HG03108 (cell line): ENCODE measurements around the gene RPL18.

Experiments
- ATAC-seq: cut with Tn5 transposase; IDR thresholded peaks from one replicate; pipeline ENCODE4 v1.9.1; 2021; ENCODE audit warnings: moderate library complexity; ENCODE audit not compliant: unreplicated experiment

RPL18 gene

DNA sequence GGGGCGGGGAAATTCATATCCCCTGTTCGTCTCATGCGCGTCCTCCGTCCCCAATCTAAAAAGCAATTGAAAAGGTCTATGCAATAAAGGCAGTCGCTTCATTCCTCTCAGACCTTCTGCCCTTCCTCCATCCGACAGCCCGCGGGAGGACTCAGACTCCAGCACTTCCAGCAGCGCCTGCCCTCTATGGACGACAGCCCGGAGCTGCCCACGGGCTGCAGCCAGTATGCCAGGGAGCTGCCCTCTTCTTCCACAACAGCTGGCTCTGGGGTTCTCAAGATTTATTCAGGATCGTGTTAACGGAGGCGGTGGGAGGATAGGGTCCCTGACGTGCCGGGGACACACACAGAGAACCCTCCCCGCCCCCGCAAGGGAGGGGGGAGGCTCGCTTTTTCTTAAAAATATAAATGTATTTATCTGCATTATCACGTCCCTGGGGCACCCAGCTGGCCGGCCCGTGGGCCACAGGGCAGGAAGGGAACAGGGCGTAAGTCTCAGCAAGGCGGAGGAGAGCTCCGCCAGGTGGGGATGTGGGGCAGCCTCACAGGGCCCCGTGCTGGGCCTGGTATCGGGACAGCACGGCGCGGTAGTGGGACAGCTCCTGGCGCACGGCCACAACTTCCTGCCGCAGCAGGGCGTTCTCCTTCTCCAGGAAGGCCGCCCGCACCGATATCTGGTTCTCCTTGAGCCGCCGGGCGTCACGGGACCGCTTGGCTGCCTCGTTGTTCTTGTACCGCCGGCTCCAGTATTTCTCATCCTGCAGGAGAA, 11.5 kb upstream of the RPL18 start:
- ATAC-seq, result no peak

DNA sequence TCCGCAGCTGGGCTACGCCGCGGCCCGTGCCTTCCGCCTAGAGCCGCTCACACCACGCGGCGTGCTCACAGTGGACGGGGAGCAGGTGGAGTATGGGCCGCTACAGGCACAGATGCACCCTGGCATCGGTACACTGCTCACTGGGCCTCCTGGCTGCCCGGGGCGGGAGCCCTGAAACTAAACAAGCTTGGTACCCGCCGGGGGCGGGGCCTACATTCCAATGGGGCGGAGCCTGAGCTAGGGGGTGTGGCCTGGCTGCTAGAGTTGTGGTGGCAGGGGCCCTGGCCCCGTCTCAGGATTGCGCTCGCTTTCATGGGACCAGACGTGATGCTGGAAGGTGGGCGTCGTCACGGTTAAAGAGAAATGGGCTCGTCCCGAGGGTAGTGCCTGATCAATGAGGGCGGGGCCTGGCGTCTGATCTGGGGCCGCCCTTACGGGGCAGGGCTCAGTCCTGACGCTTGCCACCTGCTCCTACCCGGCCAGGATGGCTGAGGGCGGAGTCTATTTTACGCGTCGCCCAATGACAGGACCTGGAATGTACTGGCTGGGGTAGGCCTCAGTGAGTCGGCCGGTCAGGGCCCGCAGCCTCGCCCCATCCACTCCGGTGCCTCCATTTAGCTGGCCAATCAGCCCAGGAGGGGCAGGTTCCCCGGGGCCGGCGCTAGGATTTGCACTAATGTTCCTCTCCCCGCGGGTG, 10.8 kb upstream of the RPL18 start:
- no peak for ATAC-seq

DNA sequence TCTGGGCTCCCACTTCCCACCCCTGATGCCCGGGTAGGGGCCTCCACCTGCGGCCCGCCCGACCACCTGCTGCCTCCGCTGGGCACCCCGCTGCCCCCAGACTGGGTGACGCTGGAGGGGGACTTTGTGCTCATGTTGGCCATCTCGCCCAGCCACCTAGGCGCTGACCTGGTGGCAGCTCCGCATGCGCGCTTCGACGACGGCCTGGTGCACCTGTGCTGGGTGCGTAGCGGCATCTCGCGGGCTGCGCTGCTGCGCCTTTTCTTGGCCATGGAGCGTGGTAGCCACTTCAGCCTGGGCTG, 10.3 kb upstream of the RPL18 start:
- no peak for ATAC-seq

DNA sequence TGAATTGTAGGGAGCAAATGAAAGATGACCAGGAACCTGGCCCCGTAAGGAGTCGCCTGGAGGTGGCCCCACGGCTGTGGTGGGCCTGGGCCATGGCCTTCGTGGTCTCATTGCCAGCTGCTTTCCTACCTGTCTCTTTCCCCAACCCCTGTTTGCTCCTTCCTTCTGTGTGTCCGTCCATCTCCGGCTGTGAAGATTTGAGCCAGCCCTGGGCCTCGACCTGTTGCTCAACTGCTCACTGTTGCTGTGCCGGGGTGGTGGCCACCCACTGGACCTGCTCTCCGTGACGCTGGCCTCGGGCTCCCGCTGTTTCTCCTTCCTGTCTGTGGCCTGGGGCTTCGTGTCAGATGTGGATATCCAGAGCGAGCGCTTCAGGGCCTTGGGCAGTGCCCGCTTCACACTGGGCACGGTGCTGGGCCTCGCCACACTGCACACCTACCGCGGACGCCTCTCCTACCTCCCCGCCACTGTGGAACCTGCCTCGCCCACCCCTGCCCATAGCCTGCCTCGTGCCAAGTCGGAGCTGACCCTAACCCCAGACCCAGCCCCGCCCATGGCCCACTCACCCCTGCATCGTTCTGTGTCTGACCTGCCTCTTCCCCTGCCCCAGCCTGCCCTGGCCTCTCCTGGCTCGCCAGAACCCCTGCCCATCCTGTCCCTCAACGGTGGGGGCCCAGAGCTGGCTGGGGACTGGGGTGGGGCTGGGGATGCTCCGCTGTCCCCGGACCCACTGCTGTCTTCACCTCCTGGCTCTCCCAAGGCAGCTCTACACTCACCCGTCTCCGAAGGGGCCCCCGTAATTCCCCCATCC, 9.7 kb upstream of the RPL18 start:
- no peak for ATAC-seq

DNA sequence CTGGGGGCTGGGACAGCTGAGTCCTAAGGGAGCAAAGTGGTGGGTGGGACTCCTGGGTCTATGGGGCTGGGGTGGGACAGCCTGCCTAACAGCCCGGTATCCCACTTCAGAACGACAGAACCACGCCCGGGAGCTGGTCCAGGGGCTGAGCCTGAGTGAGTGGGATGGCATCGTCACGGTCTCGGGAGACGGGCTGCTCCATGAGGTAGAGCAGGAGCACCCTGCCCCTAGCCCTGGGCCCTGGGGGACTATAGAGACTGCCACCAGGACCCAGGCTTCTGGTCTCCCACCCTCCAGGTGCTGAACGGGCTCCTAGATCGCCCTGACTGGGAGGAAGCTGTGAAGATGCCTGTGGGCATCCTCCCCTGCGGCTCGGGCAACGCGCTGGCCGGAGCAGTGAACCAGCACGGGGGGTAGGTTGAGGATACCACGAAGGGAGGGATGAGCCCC, 8.9 kb upstream of the RPL18 start:
- ATAC-seq, result no peak

DNA sequence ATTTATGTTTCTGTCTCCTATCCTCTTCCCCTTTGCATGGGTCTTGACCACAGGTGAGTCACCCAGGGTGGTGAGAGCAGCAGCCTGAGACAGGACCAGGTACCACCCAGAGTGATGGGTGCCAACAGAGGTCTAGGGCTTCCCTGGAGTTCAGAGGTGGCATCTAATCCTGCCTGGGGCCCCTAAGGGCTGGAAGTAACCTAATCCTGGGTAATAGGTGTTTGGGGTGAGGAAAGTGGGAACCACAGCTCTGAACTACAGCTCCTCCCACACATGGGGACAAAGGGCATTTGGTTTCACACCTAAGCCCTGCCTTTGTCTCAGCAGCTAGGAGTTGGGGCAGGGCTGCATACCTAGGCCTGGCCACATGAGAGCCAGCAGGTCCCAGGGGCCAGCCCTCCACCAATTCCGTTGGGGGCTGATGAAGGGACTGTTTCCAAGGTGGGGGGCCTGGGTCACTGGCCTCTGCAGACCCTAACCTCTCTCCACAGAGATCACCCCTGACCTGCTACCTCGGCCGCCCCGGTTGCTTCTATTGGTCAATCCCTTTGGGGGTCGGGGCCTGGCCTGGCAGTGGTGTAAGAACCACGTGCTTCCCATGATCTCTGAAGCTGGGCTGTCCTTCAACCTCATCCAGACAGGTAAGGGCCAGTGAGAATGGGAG, 8.4 kb upstream of the RPL18 start:
- no peak for ATAC-seq

DNA sequence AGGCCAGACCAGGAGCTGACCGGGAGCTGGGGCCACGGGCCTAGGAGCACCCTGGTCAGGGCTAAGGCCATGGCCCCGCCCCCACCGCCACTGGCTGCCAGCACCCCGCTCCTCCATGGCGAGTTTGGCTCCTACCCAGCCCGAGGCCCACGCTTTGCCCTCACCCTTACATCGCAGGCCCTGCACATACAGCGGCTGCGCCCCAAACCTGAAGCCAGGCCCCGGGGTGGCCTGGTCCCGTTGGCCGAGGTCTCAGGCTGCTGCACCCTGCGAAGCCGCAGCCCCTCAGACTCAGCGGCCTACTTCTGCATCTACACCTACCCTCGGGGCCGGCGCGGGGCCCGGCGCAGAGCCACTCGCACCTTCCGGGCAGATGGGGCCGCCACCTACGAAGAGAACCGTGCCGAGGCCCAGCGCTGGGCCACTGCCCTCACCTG, 6.9 kb upstream of the RPL18 start:
- ATAC-seq, result no peak

DNA sequence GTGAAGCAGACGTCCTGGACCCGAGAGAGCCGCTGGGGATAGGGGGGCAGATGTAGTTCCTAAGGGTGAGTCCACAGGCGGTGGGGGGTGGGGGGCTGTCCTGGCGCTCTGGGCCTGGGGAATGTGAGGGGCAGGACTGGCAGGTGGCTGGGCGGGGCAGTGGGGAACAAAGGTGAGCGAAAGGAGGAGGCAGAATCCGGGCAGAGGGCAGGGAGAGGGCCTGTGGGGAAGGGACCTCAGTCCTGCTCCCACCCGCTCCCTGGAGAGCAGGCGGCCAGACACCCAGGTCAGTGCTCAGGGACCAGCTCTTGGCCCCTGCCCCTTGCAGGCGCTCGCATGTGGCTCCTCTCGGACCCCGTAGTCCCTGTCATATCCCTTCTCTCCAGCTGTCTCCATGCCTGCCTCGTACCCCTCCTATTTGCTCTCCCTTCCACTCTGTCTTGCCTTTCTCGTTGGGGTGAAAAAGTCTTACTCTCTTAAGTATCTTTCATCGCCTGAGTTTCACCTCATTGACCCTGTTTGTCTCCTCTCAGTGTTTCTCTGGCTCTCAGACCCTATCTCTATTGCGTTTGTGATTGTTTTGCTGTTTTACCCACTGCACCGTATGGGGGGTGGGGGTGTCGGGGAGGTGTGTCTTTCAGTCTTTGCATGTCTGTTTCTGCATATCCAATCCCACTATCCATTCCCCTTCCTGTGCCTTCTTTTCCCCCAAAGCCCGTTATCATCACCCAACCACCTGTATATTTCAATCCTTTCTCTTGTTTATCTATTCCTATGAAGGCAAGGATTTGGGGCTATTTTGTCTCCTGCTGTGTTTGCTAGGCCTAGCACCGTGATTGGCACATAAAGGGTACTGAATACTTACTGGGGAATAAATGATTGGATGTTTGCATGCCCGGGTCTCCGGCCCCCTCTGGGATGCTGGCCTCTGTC, 6.1 kb upstream of the RPL18 start:
- ATAC-seq, result no peak

DNA sequence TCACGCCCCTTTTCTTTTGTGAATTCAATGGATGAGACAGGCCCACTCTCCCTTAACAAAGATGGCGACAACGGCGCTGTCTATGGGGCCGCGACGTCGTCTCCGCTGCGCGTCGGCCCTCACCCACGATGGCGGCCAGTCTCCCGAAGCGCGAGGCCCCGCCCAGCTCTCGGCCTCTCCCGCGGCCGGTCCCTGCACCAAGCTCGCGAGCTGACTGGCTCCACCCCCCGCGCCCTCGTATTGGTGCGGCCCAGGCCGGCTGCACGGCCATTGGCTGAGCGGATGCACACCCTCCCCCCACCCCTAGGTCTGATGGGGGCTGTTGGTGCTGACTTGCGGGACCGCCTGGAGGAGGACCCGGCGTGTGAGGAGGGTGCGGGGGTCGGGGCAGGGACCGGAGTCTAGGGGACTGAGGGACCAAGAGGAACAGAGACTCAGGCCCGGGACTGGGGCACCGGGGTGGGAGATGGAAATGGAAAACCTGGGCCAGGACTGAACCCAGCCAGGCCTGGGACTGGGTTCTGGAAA, 5.2 kb upstream of the RPL18 start:
- ATAC-seq, result peak; percentile 65

DNA sequence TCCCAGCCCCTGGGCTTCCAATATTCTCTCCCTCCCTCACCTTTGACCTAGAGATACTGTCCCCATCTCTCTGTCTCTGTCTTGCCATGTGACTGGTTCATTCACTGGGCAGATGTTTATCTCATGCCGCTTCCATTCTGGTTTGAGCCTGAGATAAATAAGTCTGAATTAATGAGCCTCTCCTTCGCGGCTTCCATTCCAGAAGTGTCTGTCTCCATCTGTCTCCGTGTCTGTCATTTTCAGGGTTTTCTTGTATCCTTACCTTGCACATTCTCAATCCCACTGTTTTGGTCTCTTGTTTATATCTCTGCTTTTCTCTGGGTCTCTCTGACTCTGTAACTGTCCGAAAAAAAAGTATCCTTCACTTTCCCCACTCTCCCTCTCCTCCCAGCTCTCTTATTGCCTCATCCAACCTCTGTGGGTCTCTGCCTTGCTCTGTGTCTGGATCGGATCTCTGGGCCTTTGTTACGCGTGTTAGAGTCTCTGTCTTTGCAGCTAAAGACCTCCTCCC, 4.6 kb upstream of the RPL18 start:
- ATAC-seq, result no peak

DNA sequence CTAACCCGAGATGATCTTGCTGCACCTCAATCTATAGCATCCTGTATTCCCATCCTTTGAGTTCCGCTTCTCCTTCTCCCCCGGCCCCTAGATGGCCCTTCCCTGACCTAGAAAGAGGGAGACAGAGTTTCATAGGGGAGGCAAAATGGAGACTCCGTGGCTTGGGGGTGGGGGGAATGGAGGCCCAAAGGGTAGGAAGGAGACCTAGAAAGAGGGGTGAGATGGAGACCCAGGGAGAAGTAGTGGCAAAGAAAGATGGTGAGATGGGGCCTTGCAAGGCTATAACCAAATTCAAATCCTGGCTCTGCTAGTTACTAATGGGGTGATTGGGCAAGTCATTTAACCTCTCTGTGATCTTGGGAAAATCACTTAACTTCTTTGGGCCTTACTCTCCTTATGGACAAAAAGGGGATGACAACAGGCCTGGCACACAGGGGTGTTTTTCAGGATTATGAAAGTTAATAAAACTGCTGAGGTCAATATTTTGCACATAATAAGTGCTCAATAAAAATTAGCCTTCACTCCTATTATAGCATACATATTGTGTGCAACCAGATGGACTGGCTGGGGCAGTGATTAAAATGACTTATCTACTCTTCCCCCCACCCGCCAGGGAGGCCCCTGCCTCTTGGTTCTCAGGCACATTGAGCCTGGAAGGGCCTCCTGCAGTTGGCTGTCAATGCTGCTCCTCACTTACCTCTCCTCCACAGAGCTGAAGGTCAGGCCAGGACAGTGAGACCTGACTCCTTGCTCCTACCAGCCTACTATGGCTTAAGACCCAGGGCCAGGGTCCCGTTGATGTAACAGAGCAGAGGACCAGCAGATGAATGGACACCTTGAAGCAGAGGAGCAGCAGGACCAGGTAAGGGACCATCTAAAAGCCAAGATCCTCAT, 961 bp upstream of the RPL18 start:
- no peak for ATAC-seq

DNA sequence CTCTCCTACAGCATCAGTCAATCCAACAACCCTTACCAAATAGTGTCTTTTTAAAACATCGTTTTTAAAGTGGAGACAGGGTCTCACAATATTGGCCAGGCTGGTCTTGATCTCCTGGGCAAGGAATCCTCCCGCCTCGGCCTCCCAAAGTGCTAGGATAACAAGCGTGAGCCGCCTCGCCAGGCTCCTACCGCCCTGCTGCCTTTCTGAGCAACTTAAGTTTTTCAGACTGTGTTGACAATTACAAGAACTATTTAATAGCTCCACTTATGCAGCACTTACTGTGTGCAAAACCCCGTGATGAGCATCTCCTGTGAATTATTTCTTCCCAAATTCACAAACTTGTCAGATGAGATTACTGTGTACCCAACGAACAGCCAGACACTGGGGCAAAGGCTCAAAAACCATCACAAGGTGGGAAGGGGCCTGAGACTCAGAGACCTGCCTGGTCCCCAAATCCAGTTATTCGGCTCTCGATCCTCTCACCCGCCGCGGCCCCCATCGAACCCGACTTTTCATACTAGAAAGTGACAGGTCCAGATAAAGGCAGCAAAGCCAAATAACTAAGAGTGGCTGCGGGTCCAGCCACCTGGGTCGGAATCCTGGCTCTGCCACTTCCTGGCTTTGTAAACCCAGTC, 581 bp downstream of the RPL18 start:
- no peak for ATAC-seq

DNA sequence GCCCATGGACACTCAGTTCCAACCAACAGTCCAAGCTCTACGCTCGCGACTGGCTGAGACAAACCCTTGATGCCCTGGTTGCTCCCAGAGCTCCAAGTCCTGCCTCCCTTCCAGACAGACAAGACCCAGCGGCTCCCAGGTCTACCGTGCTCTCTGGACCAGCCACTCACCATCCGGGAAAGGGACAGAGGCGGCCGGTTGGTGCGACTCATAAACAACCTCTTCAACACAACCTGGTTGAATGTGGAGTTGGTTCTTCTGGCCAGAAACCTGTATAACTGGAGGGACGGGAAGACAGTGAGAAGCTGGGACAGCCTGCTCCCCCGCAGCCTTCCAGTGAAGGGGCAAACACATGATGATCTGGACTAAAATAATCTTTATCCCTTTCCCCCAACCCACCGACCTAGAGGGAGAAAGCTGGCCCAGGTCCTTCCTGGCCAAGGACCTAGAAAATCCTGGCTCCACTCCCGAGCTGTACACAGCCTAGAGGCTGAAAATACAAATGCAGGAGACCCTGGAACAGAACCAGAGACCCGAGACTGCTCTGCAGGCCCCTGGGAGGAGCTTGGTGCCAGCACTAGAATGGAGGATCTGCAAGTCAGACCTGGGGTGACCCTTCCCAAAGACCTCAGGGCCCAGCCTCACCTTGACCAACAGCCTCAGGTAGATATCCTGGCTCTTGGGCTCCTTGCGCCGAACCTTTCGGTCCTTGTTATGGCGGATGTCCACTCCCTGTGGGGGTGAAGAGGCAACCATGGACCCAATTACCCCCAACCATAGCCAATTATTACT, 1.6 kb downstream of the RPL18 start:
- ATAC-seq, result no peak

DNA sequence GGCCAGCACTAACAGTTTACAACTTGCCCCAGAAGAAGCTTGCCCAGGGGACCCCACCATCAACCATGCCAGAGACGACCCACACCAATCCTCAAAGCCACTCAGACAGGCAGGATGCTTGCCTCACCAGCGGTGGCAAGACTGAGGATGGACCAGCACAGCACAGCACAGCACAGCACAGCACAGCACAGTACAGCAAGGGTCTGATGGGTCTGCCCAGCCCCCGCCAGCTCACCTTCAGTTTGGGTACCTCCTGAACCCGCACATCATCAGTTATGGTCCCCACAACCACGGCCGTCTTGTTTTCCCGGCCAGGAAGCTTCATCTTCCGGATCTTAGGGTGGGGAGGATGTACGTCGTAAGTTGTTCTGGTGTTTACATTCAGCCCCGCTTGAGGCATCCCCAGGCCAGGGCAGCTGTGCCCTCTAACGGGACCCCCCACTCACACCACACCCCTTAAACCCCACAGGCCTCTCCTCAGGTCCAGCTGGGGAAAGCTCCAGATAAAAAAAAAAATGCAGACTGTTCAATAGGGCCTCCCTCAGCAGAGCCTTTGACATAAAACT, 2.4 kb downstream of the RPL18 start:
- ATAC-seq, result no peak

DNA sequence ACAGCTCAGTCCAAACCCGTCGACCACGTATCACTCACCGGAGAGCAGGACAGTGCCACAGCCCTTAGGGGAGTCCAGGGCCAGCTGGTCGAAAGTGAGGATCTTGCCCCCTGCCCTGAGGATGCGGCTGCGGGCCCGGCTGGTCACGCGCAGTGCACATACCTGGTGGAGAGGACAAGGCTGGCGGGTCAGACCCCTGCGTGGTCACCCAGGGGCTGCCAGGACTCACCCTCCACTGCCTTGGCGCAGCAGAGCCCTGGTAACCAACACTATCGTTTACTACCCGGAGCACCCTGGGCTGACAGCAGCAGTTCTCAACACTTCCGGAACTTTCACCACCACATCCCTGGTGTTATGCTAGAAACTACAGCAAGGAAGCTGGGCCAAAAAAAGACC, 2.9 kb downstream of the RPL18 start:
- no peak for ATAC-seq

DNA sequence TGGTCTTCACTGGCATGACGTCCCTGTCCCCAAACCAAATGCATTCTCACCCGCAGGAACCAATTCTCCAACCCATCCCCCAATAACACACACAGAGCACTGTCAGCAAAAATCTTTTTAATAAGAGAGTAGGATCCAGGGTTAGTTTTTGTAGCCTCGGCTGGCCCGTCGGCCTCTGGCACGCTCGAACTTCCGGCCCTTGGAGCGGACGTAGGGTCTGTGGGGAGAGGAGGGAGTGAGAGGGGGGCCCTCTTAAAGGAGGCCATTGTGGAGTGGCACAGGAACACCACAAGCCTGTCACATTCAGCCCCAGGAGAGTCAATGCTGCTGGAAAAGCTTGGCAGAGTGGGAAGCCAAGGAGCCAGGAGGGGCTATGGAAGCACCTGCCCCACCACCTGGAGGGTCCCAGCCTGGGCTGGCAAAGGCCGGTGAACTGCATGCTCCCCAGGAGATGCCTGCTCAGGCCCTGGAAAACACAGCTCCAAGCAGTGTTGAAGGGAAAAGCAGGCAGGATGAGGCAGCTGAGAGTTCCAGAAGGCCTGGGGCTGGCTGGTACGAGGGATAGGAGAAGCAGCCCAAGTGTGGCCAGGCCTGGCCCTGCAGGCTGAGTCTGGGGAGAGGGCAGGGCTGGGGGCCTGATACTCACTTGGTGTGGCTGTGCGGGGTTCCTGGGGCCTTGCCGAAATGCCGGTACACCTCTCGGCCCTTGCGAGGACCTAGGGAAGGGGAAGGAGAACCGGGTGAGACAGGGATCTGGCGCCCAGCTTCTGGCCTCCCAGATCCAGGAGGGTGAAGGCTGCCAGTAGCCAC, 3.5 kb downstream of the RPL18 start:
- no peak for ATAC-seq
